GM21717 (cell line): ENCODE results near the gene MYO5A.
"Not testable (repeated sequence)": the region's sequence is repeated elsewhere in the genome, so short reads cannot be mapped to it uniquely, and the experiment has no call there.

Experiments used
- ATAC-seq: cut with Tn5 transposase; IDR thresholded peaks from one replicate; pipeline ENCODE4 v1.9.1; 2021; ENCODE audit warnings: mild to moderate bottlenecking, moderate library complexity; ENCODE audit not compliant: unreplicated experiment

The MYO5A gene

DNA sequence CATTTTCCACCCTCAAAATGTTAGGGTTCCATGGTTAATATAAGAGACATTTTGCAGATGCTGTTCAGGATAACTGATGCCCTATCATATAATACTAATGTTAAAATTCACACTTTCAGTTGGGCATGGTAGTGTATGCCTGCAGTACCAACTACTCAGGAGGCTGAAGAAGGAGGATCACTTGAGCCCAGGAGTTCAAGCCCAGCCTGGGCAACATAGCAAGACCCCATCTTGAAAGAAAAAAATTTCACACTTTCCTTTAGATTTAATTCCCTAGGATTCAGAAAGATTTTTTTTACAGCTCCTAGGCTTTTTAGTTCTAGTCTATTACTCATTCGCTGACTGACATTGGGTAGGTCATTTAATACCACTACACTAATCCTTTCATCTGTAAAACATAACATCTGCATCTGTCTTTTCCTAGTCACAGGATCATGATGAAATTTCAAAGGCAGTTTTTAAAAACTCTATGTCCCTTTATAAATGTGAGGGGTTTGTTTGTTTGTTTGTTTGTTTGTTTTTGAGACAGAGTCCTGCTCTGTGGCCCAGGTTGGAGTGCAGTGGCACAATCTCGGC is 103.7 kb downstream of the MYO5A start:
- no peak for ATAC-seq

DNA sequence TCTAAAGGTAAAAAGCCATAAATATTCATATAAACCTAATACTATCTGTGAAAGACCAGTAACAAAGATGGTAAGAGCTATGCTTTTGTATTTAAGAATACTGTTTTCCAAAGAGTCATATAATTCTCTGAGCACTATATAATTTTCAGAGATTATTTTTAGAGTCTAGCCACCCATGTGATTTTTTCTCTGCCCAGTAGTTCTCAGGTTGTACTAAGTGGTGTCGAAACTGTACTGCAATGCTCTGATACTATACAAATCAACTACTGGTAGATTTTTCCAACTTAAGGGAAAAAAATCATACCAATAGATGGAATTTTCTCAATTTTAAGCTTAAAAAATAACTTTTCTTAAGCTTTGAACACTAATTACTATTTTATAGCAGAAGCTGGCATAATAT is 104.8 kb downstream of the MYO5A start:
- ATAC-seq = no peak

DNA sequence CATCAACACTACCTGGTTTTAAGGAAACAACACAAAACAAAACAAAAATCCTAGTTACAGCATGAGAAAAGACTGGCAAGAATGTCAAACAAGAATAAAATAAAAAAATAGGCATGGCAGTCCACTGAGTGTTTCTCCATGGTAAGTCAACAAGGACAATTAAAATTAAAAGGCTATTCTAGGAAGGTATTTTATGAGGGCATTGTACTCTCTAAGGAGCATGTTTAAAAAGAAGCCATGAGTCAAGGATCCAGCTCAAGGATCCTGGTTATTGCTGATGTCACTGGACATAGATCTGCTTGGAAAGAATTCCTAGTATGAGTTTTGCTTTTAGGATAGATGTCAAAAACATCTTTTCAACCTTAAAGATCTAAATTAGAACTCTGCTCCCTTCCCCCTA is 106.7 kb downstream of the MYO5A start:
- ATAC-seq = no peak

DNA sequence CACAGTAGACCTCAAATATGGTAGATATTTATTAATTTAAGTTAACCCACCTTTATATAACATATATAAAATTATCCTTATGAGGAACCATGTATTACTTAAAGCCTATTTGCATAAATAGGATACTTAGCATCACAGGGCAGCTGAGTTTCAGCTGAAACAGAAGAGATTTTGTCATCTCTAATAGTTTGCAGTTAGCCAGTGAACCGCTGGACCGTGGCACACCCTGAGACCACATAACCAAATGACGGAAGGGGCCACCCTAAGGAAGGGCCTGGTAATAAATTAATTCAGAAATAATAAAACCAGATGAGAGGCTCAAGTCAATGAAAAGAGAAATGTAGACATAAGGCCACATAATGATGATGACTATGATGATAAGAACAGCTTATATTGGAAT is 107.7 kb downstream of the MYO5A start:
- no peak for ATAC-seq

DNA sequence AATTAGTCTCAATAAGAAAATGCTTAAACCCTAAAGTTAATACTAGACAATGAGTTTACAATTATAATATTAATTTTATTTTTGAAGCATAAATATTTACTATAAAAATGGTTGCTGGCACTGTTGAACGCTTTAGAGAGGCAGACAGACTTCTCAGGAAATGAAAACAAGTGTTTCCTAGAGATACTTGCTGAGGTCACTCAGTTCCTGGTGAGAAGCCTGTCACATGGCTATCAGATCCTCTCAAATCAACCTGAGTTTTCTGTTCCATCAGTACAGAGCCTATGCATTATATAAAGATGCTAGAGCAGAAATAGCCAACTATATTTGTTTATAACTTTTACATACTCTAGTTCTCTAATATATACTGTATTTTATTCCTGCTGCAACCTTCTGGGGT is 109.2 kb downstream of the MYO5A start:
- ATAC-seq = no peak

DNA sequence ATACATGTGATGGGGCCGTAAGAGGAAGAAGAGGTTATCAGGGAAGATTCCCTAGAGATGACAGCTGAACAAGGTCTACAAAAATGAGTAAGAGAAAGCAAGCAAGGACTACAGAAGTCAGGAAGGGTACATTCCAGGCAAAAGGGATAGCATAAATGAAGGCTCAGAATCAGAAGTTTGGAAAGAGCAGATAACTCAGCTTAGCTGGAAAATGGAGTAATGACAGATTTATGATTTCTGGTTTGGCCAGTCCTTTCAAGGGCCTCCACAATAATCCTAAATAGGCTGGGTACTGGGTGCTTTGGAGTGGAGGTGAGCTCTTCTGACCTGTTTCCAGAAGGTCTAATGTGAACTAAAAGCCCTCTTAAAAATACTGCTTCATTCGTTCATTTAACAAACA is 110.7 kb downstream of the MYO5A start:
- ATAC-seq = no peak

DNA sequence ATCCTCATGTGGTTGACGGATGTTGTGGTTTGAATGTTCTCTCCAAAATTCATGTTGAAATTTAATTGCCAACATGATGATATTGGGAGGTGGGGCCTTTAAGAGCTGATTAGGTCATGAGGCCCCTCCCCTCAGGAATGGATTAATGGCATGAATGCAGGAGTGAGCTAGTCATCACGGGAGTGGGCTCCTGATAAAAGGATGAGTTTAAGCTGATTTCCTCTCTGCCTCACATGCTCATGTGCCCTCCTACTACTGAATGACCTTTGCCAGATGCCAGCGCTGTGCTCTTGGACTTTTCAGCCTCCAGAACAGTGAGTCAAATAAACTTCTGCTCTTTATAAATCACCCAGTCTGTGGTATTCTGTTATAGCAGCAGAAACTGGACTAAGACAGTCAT is 111.2 kb downstream of the MYO5A start:
- ATAC-seq = no peak

DNA sequence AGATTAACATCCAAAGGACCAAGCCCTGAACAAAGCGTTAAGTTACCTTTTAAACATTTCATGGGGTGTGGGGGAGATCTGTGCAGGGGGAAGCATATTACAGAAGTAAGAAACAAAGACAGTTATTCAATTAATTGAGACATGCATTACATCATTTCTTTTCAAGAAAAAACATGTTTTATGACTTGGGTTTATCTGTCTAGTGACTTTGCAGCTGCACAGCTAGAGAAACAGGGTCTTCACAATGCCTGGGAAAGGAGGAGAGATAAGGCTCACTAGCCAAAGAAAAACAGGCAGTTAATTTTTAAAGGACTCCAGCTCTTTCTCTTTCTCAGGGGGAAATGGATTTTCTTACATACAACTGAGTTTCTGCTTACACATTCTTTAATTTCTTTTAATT is 112.1 kb downstream of the MYO5A start:
- not testable (repeated sequence) for ATAC-seq

DNA sequence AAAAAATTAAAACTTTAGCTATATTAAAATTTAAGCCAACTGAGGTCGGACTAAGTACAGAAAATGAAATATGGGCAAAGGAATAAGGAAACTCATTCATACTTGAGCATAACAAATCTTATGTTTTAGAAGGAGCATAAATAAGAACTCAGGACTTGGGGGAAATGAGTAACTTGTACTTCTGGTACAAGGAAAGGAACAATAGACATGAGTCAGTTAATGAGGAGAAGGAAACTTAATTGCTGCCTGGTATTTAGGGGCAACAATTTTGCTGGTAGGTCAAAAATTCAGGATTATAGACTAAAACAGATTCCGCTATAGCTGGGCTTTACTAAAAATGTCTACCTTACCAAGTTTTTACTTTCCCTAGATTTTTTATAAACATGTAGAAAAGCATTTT is 113.1 kb downstream of the MYO5A start:
- no peak for ATAC-seq

DNA sequence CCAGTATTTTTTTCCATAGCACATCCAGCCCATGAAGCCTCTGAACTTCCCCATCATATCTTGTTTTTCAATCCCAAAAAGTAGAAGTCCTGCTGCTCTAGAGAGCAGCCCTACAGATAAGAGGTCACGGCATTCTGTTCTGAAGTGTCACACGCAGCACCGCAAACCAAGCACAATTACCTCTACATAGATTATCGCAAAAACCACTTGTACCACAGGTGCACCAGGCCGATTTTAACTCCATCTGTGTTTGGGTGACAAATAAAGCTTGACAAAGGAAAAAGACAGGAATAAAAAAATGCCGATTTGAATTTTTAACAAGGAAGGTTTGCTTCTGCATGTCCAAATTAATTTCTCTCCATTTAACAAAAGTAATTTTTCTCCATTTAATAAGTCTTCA is 113.7 kb downstream of the MYO5A start:
- no peak for ATAC-seq

DNA sequence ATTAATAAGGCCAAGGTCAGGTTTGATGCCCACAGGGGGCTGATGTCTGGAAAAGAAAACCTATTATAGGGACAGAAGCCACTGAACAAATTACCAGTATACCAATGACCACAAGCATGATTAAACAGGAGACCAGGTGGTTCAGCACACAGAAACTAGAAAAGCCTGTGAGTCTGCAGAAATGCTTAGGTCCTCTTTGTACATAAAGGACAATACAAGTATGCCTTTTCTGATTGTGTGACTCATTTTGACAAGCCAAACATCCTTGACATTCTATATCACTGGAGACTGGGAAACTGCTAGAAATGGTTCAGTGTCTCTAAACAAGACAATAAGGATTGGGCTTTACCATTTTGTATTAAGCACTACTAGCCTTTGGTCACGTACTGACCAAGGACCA is 119.9 kb downstream of the MYO5A start:
- no peak for ATAC-seq

DNA sequence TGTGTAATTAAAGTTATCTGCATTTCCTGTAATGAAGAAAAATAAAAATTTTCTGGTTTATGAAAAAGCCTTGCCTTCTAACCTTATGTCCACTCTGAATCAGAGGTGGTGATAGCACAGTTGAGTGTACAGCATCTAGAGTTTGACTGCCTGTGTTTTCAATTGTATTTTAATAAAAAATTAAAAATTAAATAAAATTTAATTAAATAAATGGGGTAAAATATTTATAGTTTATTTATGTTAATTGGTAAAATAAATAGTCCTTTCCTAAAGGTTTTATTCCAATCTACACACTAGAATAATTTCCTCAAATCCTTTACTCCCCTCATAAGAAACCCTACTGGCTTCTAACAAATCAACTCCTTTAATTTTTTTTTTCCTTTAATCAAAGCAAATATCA is 121.3 kb downstream of the MYO5A start:
- ATAC-seq = no peak

DNA sequence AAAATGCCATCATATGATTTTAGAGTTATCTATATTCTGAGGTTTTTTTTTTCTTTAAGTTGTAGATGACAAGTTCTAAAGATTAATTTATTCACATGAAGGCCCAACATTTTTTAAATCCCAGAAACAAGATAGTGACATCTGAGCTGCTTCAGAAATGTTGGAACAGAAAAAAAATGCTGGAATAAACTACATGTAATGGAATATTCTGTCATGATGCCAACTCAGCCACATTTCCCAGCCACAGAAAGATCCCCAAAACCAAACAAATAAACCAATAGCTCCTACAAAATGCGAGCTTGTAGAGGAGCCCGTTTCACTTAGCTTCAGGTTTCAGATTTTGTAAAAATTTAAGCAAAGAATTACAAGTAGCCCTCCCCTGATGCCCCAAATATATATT is 122.1 kb downstream of the MYO5A start:
- ATAC-seq = no peak

DNA sequence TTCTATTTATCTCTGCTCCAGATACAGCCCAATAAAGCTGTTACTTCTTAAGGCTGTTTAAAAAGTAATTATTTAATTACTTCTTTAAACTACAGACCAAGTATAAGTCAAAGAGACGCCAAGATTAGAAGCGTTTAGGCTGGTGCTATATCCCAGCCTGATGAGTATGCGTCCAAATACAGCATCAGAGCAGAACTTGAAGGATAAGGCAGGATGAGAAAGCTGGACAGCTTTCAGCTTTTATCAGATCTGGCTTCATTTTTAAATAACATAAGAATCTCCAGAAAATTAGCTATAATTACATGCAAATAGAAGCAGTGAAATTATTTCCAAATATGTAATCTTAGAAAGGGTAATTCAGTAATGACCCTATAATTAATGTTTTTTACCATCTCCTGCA is 122.8 kb downstream of the MYO5A start:
- no peak for ATAC-seq

DNA sequence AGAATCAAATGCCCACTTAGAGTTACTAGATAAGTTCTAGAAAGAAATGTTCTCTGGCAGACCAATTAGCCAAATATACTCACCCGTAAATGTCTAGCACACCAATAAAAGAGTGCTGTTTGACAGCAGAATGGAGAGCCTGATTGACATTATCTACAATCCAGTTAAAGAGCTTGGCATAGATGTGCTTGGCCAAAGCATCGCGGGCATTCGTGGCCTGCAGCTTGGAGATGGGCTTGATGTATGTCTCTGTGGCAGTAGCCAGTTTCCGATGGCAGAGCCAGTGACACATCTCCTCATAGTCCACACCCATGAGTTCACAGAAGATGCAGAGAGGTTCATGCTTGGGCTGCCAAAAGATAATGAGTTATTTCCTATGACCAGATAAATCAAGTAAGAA is 131.6 kb downstream of the MYO5A start:
- ATAC-seq = no peak

DNA sequence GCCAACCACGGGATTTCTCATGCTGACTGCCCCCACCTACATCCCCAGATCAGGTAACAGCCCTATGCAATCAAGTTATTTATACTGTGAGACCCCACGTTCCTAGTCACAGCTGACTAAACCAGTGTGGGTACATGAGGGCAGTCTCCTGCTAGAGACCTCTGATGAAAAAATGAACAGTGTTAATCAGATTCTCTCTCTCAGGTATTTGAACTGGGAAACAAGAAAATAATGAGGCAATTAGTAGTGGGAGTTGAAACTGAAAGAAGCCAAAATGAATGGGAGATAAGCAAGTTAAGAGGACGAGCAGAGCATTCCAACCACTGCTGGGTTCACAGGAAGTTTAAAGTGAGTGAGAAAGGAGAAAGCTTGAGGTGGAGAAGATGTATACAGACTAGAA is 134.6 kb downstream of the MYO5A start:
- ATAC-seq = no peak

DNA sequence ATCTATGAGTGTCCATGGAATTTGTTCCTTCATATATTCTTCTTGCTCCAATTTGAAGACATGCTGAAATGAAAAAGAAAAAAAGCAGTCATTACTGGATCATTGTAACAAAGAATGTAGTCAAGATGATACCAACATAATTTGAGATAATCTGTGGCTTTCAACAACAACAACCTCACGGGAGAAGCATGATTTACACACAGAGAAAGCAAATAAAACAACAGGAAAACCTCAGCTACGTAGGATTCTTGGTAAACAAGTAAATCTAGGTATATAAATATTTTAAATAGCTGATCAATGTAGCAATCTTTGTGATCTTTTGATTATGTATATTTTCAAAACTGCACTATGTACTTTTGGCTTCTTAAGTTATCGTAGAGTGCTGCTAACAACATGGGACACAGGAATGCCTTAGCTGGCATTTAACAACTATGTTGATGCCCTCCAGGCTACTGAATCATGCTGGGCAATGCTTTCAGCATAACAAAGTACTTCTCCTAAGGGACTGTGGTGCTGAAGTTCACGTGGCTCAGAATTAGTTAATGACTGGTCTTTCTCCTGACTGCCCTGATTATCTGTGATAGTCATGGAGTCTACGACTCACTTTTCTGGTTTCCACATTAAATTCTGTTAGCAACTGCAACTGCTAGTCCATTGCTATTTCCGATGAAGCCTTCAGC is 136.5 kb downstream of the MYO5A start:
- ATAC-seq = no peak

DNA sequence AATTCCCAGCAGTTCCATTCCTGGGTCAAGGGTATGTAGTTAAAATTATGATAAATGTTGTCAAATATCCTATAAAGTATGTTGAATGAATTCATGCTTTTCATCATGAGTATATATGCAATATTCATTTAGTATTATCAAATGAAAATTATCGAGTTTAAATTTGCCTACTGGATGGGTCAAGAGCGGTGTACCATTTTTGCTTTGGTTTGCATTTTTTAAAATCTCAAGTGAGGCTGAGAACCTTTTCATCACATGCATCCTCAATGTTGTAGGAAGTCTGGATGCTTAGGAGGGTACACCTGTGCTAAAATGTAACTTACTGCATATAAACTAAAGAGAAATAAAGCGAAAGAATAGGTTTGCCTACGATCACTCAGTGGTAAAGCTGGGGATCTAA is 137.6 kb downstream of the MYO5A start:
- ATAC-seq = no peak

DNA sequence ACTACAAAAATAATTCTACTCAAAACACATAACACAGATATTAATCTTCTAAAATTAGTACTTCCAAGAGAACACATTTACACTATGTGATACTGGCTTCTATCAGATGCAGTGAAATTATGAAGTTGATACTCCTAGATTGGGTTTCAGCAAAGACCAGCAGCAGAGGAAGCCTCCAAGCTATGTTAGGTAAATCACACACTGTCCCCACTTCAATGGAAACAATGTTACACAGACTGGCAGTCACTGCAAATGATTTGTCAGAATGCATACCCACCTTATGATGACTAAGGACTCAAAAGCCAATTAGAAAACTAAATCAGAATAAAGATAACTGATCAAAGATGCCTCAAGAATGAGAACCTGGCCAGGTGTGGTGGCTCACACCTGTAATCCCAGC is 143.0 kb downstream of the MYO5A start:
- no peak for ATAC-seq

DNA sequence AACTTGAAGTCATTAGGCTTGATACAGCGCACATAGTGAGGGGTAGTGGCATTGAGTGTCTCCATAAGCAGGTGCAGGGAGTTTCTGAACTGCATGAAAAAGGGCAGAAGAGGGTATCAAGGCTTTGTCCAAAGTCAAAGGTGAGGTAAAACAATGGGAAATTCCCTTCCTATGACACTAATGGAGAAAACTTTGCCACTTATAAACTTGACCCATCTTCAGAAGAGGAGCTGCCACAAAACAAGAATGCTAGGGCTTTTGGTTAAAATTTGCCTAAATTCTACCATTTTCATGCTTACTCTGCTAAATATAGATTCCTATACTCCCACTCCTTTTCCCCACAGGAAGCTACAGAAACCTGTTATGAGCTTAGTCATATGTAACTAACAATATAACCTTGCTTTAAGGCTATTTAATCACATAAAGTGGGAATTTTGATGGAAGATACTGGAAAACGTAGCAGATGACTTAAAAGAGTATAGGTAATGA is 145.5 kb downstream of the MYO5A start:
- peak; percentile 37 for ATAC-seq

DNA sequence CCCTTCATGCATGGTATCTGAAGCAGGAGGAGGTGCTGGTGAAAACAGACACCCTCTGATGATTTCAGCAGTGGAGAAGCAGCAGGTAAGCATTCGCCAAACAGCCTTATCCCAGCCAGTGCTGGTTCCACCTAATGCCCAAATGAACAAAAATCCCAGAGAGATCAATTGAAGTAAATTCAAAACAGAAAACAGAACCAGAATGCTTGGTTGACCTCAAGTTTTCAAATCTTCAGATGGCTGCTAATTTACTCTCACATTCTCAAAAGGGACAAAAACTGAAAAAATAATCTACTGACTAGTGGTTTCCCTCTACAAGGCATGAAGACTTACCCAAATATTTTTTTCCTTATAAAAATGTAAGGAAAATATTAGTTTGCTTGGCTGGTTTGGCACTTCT is 146.0 kb downstream of the MYO5A start:
- ATAC-seq = peak; percentile 13

DNA sequence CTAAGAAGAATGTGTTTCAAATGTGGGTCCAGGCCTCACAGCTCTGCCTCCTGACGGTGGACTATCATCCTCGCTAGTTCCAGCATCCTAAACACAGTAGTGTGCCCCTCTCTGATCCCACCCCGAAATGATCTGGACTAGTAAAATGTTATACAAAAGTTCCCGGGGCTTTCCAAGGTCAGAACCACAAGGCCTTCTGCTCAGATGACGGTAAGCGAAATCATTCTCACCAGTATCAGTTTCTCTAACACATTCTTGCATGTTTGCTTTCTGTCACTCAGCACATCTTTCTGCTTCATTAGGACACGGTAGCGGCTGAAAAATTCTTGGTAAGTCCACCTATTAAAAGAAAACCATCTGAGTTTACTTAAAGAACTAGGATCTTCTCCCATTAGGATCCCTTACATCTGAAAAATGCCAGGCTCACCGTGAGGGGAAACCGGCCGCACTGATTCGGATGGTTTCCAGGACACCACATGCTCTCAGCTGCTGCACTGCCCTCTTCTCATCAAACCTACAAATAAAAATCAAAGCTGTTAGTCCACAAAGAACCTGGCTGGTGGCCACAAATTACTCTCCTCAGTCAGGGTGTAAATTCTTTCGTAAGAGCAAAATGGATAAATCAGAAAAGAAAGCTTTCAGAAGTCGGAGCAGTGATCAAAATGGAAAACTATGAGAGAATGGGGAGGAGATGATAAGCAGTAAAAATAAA is 149.1 kb downstream of the MYO5A start:
- peak; percentile 73 for ATAC-seq
